Lower lobe of right lung (tissue), 2 donors: ENCODE measurements around the gene TNPO3. TPM values are rescaled to one million over a fixed set of nuclear protein-coding genes. Genes with fewer than 3 reads are reported as not detected.

Experiments
- ATAC-seq, 2 donors: fragments of 200-7000 bp; cut with Tn5 transposase; one replicate each; pipeline ENCODE4 v1.9.1; 2020 to 2022; ENCODE audit warnings: mild to moderate bottlenecking in 2 of 2, moderate library complexity in 2 of 2
- DNase-seq: peaks from one replicate; pipeline ENCODE4 v3.0.0-alpha.2; 2020
- H3K27ac ChIP-seq: fragments of 200-600 bp; one replicate; pipeline ENCODE4 v1.8.0; 2022
- H3K27me3 ChIP-seq: fragments of 200-600 bp; one replicate; pipeline ENCODE4 v1.8.0; 2022; ENCODE audit warnings: low read depth
- H3K36me3 ChIP-seq: fragments of 200-600 bp; one replicate; pipeline ENCODE4 v1.8.0; 2022; ENCODE audit warnings: mild to moderate bottlenecking
- H3K4me1 ChIP-seq: fragments of 200-600 bp; one replicate; pipeline ENCODE4 v1.8.0; 2022
- H3K4me3 ChIP-seq: fragments of 200-600 bp; one replicate; pipeline ENCODE4 v1.8.0; 2022; ENCODE audit warnings: mild to moderate bottlenecking
- H3K9me3 ChIP-seq: fragments of 200-600 bp; one replicate; pipeline ENCODE4 v1.8.0; 2022
- CTCF ChIP-seq: fragments of 200-600 bp; IDR thresholded peaks from one replicate; pipeline ENCODE4 v1.8.0; 2022; ENCODE audit warnings: antibody characterized with exemption, mild to moderate bottlenecking
- intact Hi-C: fragments of 100-400 bp; cut with DNase I; formaldehyde crosslinking; loops from one replicate; pipeline ENCODE4 v1.11.0; 2022
- total RNA-seq: library from RNA; stranded (reverse); fragmentation: NEBNext Ultra II Directional; extraction: Animal tissue kit (Norgen Biotek cat#: 25700); gene quantifications from one replicate; pipeline ENCODE4 v1.2.1, GENCODE V29; 2021
- donor health status: DM: no; HTN: yes; CAD: no; lungs with severe emphysema.

The TNPO3 gene
- total RNA-seq, 1 donor from 2014 or later: 37.0 TPM

- Histone ChIP-seq H3K27ac (peak overlapping the region; percentile 78), H3K36me3 (no peaks in the 10 kb centered on the region), H3K4me1 (peaks cover 46% of the 10 kb centered on the region), H3K4me3 (no peak overlapping the region), H3K9me3 (no peaks in the 10 kb centered on the region), H3K27me3 (peaks cover 33% of the 10 kb centered on the region)
- TF ChIP-seq CTCF: no peak
- ATAC-seq (no peak), DNase-seq (no peak)
- intact Hi-C loops: no loop called here
Observed at GRCh38 chr7:128936798-128937197, 118.1 kb downstream of the TNPO3 start.

- intact Hi-C loops: no loop called here
- Histone ChIP-seq H3K36me3 (no peaks in the 10 kb centered on the region), H3K4me3 (no peak overlapping the region), H3K27me3 (peaks cover 26% of the 10 kb centered on the region), H3K27ac (peak overlapping the region; percentile 63), H3K9me3 (no peaks in the 10 kb centered on the region), H3K4me1 (peaks cover 38% of the 10 kb centered on the region)
- TF ChIP-seq CTCF: no peak
- no peak for ATAC-seq
- DNase-seq: no peak
Observed at GRCh38 chr7:128935342-128935730, 119.6 kb downstream of the TNPO3 start.

GRCh38 chr7:128934361-128935341, 120.3 kb downstream of the TNPO3 start:
- TF ChIP-seq CTCF: no peak
- Histone ChIP-seq H3K36me3 (no peaks in the 10 kb centered on the region), H3K4me1 (peaks cover 37% of the 10 kb centered on the region), H3K4me3 (no peak overlapping the region), H3K9me3 (no peaks in the 10 kb centered on the region), H3K27ac (peak overlapping the region; percentile 63), H3K27me3 (peaks cover 28% of the 10 kb centered on the region)
- ATAC-seq: peak; percentile 27 to 47
- intact Hi-C loops: no loop called here
- DNase-seq: no peak

GRCh38 chr7:128933180-128933891, 121.6 kb downstream of the TNPO3 start:
- ATAC-seq (peak; percentile 62 to 66), DNase-seq (no peak)
- no peaks in the 10 kb centered on the region for H3K36me3 ChIP-seq
- H3K27ac ChIP-seq: peak overlapping the region; percentile 63
- H3K4me3 ChIP-seq: no peak overlapping the region
- H3K4me1 ChIP-seq: peaks cover 24% of the 10 kb centered on the region
- H3K27me3 ChIP-seq: peaks cover 24% of the 10 kb centered on the region
- no peaks in the 10 kb centered on the region for H3K9me3 ChIP-seq
- TF ChIP-seq CTCF: no peak
- intact Hi-C loops: no loop called here

- H3K36me3 ChIP-seq: no peaks in the 10 kb centered on the region
- intact Hi-C loops: no loop called here
- no peak overlapping the region for H3K4me3 ChIP-seq
- ATAC-seq (no peak), DNase-seq (no peak)
- no peaks in the 10 kb centered on the region for H3K9me3 ChIP-seq
- peaks cover 20% of the 10 kb centered on the region for H3K27me3 ChIP-seq
- TF ChIP-seq CTCF: no peak
- H3K27ac ChIP-seq: no peak overlapping the region
- peaks cover 19% of the 10 kb centered on the region for H3K4me1 ChIP-seq
Observed at GRCh38 chr7:128932862-128933179, 122.1 kb downstream of the TNPO3 start.
